CD4-positive, alpha-beta memory T cell (primary cell): ENCODE measurements around the gene NOS1AP. TPM values are rescaled to one million over a fixed set of nuclear protein-coding genes. Genes with fewer than 3 reads are reported as not detected.

Source experiments
- CTCF ChIA-PET: fragments of 350-600 bp; sonication (Branson Sonifier 250); formaldehyde crosslinking; loops from one replicate; lab custom pipeline; 2021; ENCODE audit warnings: inconsistent platforms; ENCODE audit not compliant: partially characterized antibody; lab: Charles Lee
- POLR2A ChIA-PET: fragments of 350-600 bp; sonication (Branson Sonifier 250); formaldehyde crosslinking; loops from one replicate; lab custom pipeline; 2021; ENCODE audit not compliant: partially characterized antibody; lab: Charles Lee
- DNase-seq, 5 donors: peaks; one replicate each; pipeline versions ENCODE4 v3.0.0 to v3.0.0-alpha.2; 2020 to 2022; ENCODE audit warnings: mixed read lengths in 1 of 5
- H3K27ac ChIP-seq: one replicate; pipeline ENCODE4 v1.7.0; 2013; ENCODE audit warnings: low read depth, low read length
- H3K27me3 ChIP-seq: 2 replicates; pipeline ENCODE4 v1.7.0; 2013; ENCODE audit warnings: mild to moderate bottlenecking, low read length, moderate library complexity; ENCODE audit not compliant: insufficient read depth
- H3K36me3 ChIP-seq: 2 replicates; pipeline ENCODE4 v1.7.0; 2013; ENCODE audit warnings: mild to moderate bottlenecking, low read length, moderate library complexity; ENCODE audit not compliant: insufficient read depth
- H3K4me1 ChIP-seq: 2 replicates; pipeline ENCODE4 v1.7.0; 2013; ENCODE audit warnings: mild to moderate bottlenecking, low read length, moderate library complexity; ENCODE audit not compliant: insufficient read depth
- H3K4me3 ChIP-seq, 2 donors: one replicate each; pipeline ENCODE4 v1.7.0; 2013; ENCODE audit warnings: low read length in 2 of 2, mild to moderate bottlenecking in 1 of 2
- H3K9me3 ChIP-seq, 2 donors: one replicate each; pipeline ENCODE4 v1.7.0; 2013; ENCODE audit warnings: low read length in 2 of 2, control low read depth in 1 of 2; ENCODE audit not compliant: control insufficient read depth in 1 of 2
- H3K27ac Mint-ChIP-seq, 7 donors: one replicate each; pipeline ENCODE4 v1.8.0; 2020 to 2021; ENCODE audit warnings: mixed read lengths in 7 of 7, mild to moderate bottlenecking in 6 of 7, inconsistent platforms in 3 of 7, moderate library complexity in 3 of 7
- H3K27me3 Mint-ChIP-seq, 2 donors: one replicate each; pipeline ENCODE4 v1.8.0; 2020 to 2021; ENCODE audit warnings: mixed read lengths in 2 of 2
- H3K36me3 Mint-ChIP-seq, 2 donors: one replicate each; pipeline ENCODE4 v1.8.0; 2020 to 2021; ENCODE audit warnings: mixed read lengths in 2 of 2, inconsistent platforms in 1 of 2, mild to moderate bottlenecking in 1 of 2
- H3K4me1 Mint-ChIP-seq, 4 donors: one replicate each; pipeline ENCODE4 v1.8.0; 2020 to 2021; ENCODE audit warnings: mixed read lengths in 4 of 4, mild to moderate bottlenecking in 1 of 4
- H3K4me3 Mint-ChIP-seq, 8 donors: one replicate each; pipeline ENCODE4 v1.8.0; 2020 to 2021; ENCODE audit warnings: mixed read lengths in 8 of 8, mild to moderate bottlenecking in 7 of 8, moderate library complexity in 6 of 8, inconsistent platforms in 3 of 8
- H3K9me3 Mint-ChIP-seq, 8 donors: one replicate each; pipeline ENCODE4 v1.8.0; 2020 to 2021; ENCODE audit warnings: mixed read lengths in 8 of 8, mild to moderate bottlenecking in 5 of 8, inconsistent platforms in 3 of 8, moderate library complexity in 1 of 8
- intact Hi-C: fragments of 100-400 bp; cut with micrococcal nuclease; formaldehyde crosslinking; loops from one replicate; pipeline ENCODE4 v1.15.1; 2023
- polyA plus RNA-seq, 2 donors: library from polyadenylated mRNA; unstranded; fragments of 300-500 nt; fragmentation: Illumina TruSeq; gene quantifications; one replicate each; pipeline ENCODE4 v1.2.3, GENCODE V29; 2021
- total RNA-seq, 2 experiments: library from RNA; stranded (reverse); gene quantifications; one replicate each; pipeline ENCODE4 v1.2.3, GENCODE V29; 2021

NOS1AP gene
- total and polyA plus RNA-seq, 4 experiments from 2014 or later: not detected

GRCh38 chr1:162025541-162025940, 44.0 kb upstream of the NOS1AP start:
- POLR2A ChIA-PET: no interaction called here
- H3K27me3 Mint-ChIP-seq: peaks cover 21 to 40% of the 10 kb centered on the region in 2 donors
- intact Hi-C loops: no loop called here

GRCh38 chr1:162026881-162027280, 42.6 kb upstream of the NOS1AP start:
- Histone ChIP-seq H3K36me3 (no peaks in the 10 kb centered on the region), H3K9me3 (no peaks in the 10 kb centered on the region), H3K4me1 (peaks cover 5% of the 10 kb centered on the region), H3K4me3 (no peak overlapping the region), H3K27me3 (peaks cover 9% of the 10 kb centered on the region), H3K27ac (no peak overlapping the region)
- Mint-ChIP-seq H3K27ac (no peak overlapping the region), H3K9me3 (peaks cover 0 to 7% (median 0%) of the 10 kb centered on the region in 8 donors), H3K27me3 (peaks cover 23 to 44% of the 10 kb centered on the region in 2 donors), H3K4me1 (peaks cover 3 to 13% (median 7%) of the 10 kb centered on the region in 4 donors), H3K4me3 (no peak overlapping the region), H3K36me3 (no peaks in the 10 kb centered on the region)
- POLR2A ChIA-PET: no interaction called here
- intact Hi-C loops: no loop called here
- no peak for DNase-seq
- CTCF ChIA-PET: interaction anchor here (1.6 kb wide), 1 partner anchor 10 kb away, joined by 6 read pairs; no protein-coding TSS in a partner anchor

More at GRCh38 chr1:162025541-162025940, 44.0 kb upstream of the NOS1AP start:
- no peak for DNase-seq
- CTCF ChIA-PET: interaction anchor here (1.1 to 1.6 kb wide), 2 partner anchors 12 to 233 kb away, joined by 4 to 6 read pairs; no protein-coding TSS in a partner anchor
- Histone ChIP-seq H3K27me3 (peaks cover 9% of the 10 kb centered on the region), H3K4me3 (no peak overlapping the region), H3K27ac (no peak overlapping the region), H3K36me3 (no peaks in the 10 kb centered on the region), H3K9me3 (no peaks in the 10 kb centered on the region), H3K4me1 (peaks cover 5% of the 10 kb centered on the region)
- Mint-ChIP-seq H3K4me3 (peak overlapping the region in 1 of 8 donors; percentile 34), H3K27ac (no peak overlapping the region), H3K36me3 (no peaks in the 10 kb centered on the region), H3K9me3 (peaks cover 0 to 7% (median 0%) of the 10 kb centered on the region in 8 donors), H3K4me1 (peaks cover 3 to 13% (median 7%) of the 10 kb centered on the region in 4 donors)

- Mint-ChIP-seq H3K4me1 (peaks cover 3 to 8% (median 6%) of the 10 kb centered on the region in 4 donors), H3K27ac (no peak overlapping the region), H3K27me3 (peaks cover 23 to 39% of the 10 kb centered on the region in 2 donors), H3K36me3 (no peaks in the 10 kb centered on the region), H3K4me3 (no peak overlapping the region), H3K9me3 (peaks cover 0 to 7% (median 0%) of the 10 kb centered on the region in 8 donors)
- H3K4me3 ChIP-seq: no peak overlapping the region
- ChIA-PET CTCF (interaction anchor here (1.2 kb wide), 1 partner anchor 236 kb away, joined by 3 read pairs; no protein-coding TSS in a partner anchor), POLR2A (no interaction called here)
- H3K4me1 ChIP-seq: peaks cover 5% of the 10 kb centered on the region
- H3K27me3 ChIP-seq: peaks cover 9% of the 10 kb centered on the region
- no peak overlapping the region for H3K27ac ChIP-seq
- intact Hi-C loops: no loop called here
- no peak for DNase-seq
- no peaks in the 10 kb centered on the region for H3K36me3 ChIP-seq
- H3K9me3 ChIP-seq: no peaks in the 10 kb centered on the region
These were observed 40.8 kb upstream of the NOS1AP start for GRCh38 chr1:162028726-162029125.

DNA sequence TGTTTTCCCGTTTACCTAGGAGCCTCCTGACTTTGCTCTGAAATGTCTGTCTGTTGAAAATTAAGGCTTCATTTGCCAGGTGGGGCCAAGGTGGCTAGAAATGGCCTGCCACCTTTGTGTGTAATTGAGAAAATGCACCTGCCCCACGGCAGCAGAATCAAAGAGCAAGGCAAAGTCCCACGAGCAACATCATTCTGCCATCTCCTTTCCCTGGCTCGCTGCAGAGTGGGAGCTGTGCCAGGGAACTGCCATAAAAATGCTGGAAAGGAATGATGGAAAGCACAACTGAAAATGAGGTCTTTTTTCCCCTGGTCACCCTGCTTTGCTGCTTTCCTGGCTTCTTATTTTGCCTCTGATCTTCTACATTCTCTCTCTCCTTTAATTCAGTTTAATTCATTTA, 40.3 kb upstream of the NOS1AP start:
- Histone ChIP-seq H3K27ac (no peak overlapping the region), H3K36me3 (no peaks in the 10 kb centered on the region), H3K27me3 (peaks cover 9% of the 10 kb centered on the region), H3K9me3 (no peaks in the 10 kb centered on the region), H3K4me3 (no peak overlapping the region), H3K4me1 (peaks cover 3% of the 10 kb centered on the region)
- H3K9me3 Mint-ChIP-seq: peaks cover 0 to 7% (median 0%) of the 10 kb centered on the region in 8 donors
- no peaks in the 10 kb centered on the region for H3K36me3 Mint-ChIP-seq
- no peak overlapping the region for H3K27ac Mint-ChIP-seq
- H3K27me3 Mint-ChIP-seq: peaks cover 23 to 43% of the 10 kb centered on the region in 2 donors
- H3K4me1 Mint-ChIP-seq: peaks cover 3 to 5% (median 5%) of the 10 kb centered on the region in 4 donors
- no peak overlapping the region for H3K4me3 Mint-ChIP-seq
- DNase-seq: no peak
- POLR2A ChIA-PET: no interaction called here
- CTCF ChIA-PET: interaction anchor here (1.0 kb wide), 2 partner anchors 20 to 237 kb away, joined by 3 read pairs; no protein-coding TSS in a partner anchor
- intact Hi-C loops: no loop called here

DNA sequence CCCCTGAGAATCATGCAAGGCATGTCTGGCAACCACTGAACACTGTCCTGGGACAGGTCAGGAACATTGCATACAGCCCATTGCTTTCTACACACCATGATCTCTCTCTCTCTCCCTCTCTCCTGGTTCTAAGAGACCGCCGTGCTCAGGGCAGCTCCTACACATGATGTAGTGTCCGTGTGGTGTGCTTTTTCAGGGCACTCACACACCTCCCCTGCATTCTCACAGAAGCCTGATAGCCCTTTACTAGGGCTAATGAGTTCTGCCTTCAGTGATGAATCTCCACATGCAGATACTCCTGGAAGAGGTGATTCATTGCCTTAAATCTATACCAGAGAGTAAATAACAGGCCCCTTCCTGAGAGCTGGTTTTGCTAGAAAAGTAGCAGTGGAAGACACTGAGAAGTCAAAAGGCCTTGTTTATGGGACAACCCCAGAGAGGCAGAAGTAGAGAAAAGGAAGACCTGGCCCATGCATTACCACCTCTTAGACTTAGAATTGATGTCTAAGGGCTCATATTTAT, 38.7 kb upstream of the NOS1AP start:
- Mint-ChIP-seq H3K27ac (no peak overlapping the region), H3K4me3 (no peak overlapping the region), H3K4me1 (no peaks in the 10 kb centered on the region), H3K27me3 (peaks cover 19 to 34% of the 10 kb centered on the region in 2 donors), H3K36me3 (no peaks in the 10 kb centered on the region), H3K9me3 (peaks cover 0 to 7% (median 0%) of the 10 kb centered on the region in 8 donors)
- H3K4me1 ChIP-seq: no peaks in the 10 kb centered on the region
- no peaks in the 10 kb centered on the region for H3K9me3 ChIP-seq
- intact Hi-C loops: loop anchor here (10.0 kb wide), 1 partner anchor 546 kb away; no protein-coding TSS in a partner anchor
- H3K27ac ChIP-seq: no peak overlapping the region
- H3K4me3 ChIP-seq: no peak overlapping the region
- H3K36me3 ChIP-seq: no peaks in the 10 kb centered on the region
- peaks cover 5% of the 10 kb centered on the region for H3K27me3 ChIP-seq
- no peak for DNase-seq
- CTCF ChIA-PET: no interaction called here
- POLR2A ChIA-PET: no interaction called here

DNA sequence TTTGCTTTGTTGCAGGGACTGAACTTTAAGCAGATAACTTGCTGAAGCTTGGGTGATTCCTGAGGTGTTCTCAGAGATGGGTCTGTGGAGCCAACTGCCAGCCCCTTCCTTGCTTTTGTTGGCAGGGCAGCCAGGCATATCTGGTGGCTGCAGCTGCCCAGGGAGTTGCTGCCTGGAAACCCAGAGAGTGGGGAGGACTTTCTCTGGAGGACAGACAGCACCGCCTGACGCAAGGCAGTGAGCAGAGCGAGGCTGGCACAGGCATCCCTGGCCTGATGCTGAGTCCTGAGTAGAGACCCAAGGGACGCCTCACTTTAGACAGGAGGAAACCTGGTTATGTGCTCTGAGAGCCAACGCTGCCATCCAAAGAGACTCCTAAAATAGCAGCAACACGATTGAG, 36.1 kb upstream of the NOS1AP start:
- Histone ChIP-seq H3K27me3 (peaks cover 5% of the 10 kb centered on the region), H3K36me3 (no peaks in the 10 kb centered on the region), H3K27ac (no peak overlapping the region), H3K4me3 (no peak overlapping the region), H3K4me1 (no peaks in the 10 kb centered on the region), H3K9me3 (no peaks in the 10 kb centered on the region)
- CTCF ChIA-PET: interaction anchor here (1.3 to 6.9 kb wide), 3 partner anchors 10 to 242 kb away, joined by 3 to 213 read pairs (median 35); partner anchors contain the start of gene OLFML2B
- Mint-ChIP-seq H3K4me3 (no peak overlapping the region), H3K9me3 (no peaks in the 10 kb centered on the region), H3K4me1 (peaks cover 0 to 3% (median 3%) of the 10 kb centered on the region in 4 donors), H3K27ac (no peak overlapping the region), H3K27me3 (peaks cover 6 to 31% of the 10 kb centered on the region in 2 donors), H3K36me3 (no peaks in the 10 kb centered on the region)
- DNase-seq: no peak
- POLR2A ChIA-PET: no interaction called here
- intact Hi-C loops: loop anchor here (10.0 kb wide), 1 partner anchor 549 kb away; no protein-coding TSS in a partner anchor

DNA sequence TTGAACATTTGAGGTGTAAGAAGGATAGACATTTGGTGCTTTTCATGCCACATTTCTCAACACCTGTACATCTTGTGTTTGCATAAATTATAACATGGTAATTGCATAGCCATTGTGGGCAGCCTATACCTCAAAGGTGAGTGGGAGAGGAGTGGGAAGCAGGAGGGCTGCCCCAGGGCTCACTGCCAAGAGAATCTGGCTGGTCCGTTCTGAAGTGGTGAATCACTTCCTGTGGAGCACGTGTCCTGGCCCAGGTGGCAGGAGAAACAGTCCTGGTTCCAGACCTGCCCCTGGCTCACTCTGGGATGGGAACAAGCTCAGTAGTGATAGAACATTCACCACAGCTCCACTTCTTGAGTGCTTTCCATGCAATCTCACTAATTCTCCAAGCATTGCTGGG, 34.2 kb upstream of the NOS1AP start:
- H3K4me3 Mint-ChIP-seq: no peak overlapping the region
- Histone ChIP-seq H3K27me3 (peaks cover 11% of the 10 kb centered on the region), H3K4me3 (no peak overlapping the region), H3K9me3 (no peaks in the 10 kb centered on the region), H3K4me1 (no peaks in the 10 kb centered on the region), H3K36me3 (no peaks in the 10 kb centered on the region), H3K27ac (no peak overlapping the region)
- no peaks in the 10 kb centered on the region for H3K9me3 Mint-ChIP-seq
- ChIA-PET POLR2A (no interaction called here), CTCF (interaction anchor here (0.9 to 6.9 kb wide), 4 partner anchors 12 to 274 kb away, joined by 3 to 213 read pairs (median 49); partner anchors contain the start of gene OLFML2B)
- peaks cover 0 to 3% (median 3%) of the 10 kb centered on the region in 4 donors for H3K4me1 Mint-ChIP-seq
- intact Hi-C loops: loop anchor here (5.0 to 10.0 kb wide), 2 partner anchors 128 to 550 kb away; no protein-coding TSS in a partner anchor
- DNase-seq: no peak
- H3K27ac Mint-ChIP-seq: no peak overlapping the region
- peaks cover 2 to 29% of the 10 kb centered on the region in 2 donors for H3K27me3 Mint-ChIP-seq
- H3K36me3 Mint-ChIP-seq: no peaks in the 10 kb centered on the region
